ENCODE measurements around the gene DNAAF5. TPM values are rescaled to one million over a fixed set of nuclear protein-coding genes. Genes with fewer than 3 reads are reported as not detected.
A peak's percentile ranks its signal among the peaks of the same experiment; 100 is the strongest.

Gene DNAAF5
- total and polyA plus RNA-seq, 2 of the 4 experiments (the other 2 are of a cell fraction): 12.4 to 32.6 TPM

DNA sequence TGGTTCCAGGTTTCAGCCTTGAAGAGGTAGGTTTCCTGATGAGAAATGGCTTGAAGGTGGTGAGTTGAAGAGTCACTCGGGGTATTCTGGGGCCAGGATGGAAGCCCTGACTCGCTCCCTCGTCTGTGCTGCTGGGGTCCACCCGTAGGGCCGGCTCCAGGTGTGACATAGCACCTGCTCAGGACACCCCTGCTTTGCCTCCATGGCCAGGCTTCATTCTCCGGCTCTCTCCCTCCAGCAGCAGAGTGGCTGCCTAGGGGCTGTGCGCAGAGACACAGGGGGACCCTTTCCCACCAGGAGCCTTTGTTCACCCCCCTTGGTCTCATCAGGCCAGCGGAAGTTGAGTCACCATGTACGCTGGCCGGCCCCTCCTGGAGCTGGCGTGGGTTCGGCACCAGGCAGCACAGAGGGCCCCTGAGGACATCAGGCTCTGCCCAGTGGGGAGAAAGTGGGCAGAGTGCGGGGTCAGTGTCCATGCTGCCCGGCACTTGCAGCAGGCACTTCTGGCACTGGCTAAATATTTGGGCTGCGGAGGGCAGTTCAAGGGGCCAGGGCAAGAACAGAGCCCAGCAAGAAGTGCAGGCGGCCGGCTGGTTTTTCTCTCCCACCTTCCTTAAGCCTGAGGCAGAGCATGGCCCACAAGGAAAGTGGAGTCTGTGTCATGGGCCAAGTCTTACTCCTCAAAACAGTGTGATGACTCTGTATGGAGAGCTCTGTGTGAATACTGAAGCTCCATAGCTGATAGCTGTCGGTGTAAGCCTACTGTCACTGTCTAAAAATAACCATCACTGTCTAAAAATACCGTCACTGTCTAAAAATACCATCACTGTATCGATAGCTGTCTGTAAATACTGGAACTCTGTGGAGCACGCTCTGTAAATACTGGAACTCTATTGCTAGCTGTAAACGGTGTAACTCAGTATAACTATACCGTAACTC is 4.3 kb downstream of the DNAAF5 start:
- H3K36me3 ChIP-seq (ENCODE audit: control insufficient read depth, insufficient read depth, low read length): peaks cover 21% of the 10 kb centered on the region
- TF ChIP-seq, protein P1, sequence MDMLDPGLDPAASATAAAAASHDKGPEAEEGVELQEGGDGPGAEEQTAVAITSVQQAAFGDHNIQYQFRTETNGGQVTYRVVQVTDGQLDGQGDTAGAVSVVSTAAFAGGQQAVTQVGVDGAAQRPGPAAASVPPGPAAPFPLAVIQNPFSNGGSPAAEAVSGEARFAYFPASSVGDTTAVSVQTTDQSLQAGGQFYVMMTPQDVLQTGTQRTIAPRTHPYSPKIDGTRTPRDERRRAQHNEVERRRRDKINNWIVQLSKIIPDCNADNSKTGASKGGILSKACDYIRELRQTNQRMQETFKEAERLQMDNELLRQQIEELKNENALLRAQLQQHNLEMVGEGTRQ (IDR thresholded peaks at IDR 0.05; ENCODE audit: low read depth, low read length): no peak
- no peak for TF ChIP-seq RCOR1 (IDR thresholded peaks at IDR 0.05; ENCODE audit: insufficient replicate concordance, low read length)
- ChIA-PET CTCF (no interaction called here), POLR2A (ENCODE audit: unreplicated experiment) (interaction anchor here (0.6 kb wide), 1 partner anchor 28 kb away, joined by 3 read pairs; no protein-coding TSS in a partner anchor)
- in situ Hi-C loops (cut with MboI; ENCODE audit: low sequenced_read_pairs): no loop called here
- no peak overlapping the region for H3K27ac ChIP-seq (ENCODE audit: insufficient read depth, low read length)
- H3K56ac ChIP-seq (ENCODE audit: extremely low read depth, insufficient read depth, low read length): no peak overlapping the region
- 76% methylated on average over 6 of the region's 23 CpGs; no CpG with 5 or more reads in 1 of the 2 experiments for WGBS, 2 experiments (ENCODE audit: extremely low coverage in 2 of 2, insufficient read length in 1 of 2)
- no peak overlapping the region for H2BK20ac ChIP-seq (ENCODE audit: low read depth, low read length)
- no peak overlapping the region for H4K91ac ChIP-seq (ENCODE audit: insufficient read depth, low read depth, low read length)
- H2BK5ac ChIP-seq (ENCODE audit: low read depth, low read length, poor library complexity, severe bottlenecking): no peak overlapping the region
- no peak overlapping the region for H3K18ac ChIP-seq (ENCODE audit: low read depth, low read length)
- no peak overlapping the region for H4K8ac ChIP-seq (ENCODE audit: low read depth in 2 of 2, low read length in 2 of 2)
- no peak overlapping the region for H2BK120ac ChIP-seq (ENCODE audit: low read depth, low read length)
- peak overlapping the region; percentile 45 for H2AK9ac ChIP-seq (replicated peaks; ENCODE audit: low read depth, low read length, poor library complexity)
- intact Hi-C loops (cut with micrococcal nuclease): no loop called here
- H3K23ac ChIP-seq (ENCODE audit: low read depth, low read length): peak overlapping the region; percentile 47; the same call in 1 of the 2 replicates
- H4K5ac ChIP-seq (ENCODE audit: low read depth, low read length): no peak overlapping the region
- peaks cover 13% of the 10 kb centered on the region for H3K4me1 ChIP-seq (ENCODE audit: control insufficient read depth, insufficient read depth, low read length)
- no peak overlapping the region for H2AFZ ChIP-seq (replicated peaks; ENCODE audit: low read length, poor library complexity)
- H3K4ac ChIP-seq (ENCODE audit: low read depth, low read length): no peak overlapping the region
- ATAC-seq (ENCODE audit: low read depth): no peak
- H3K79me1 ChIP-seq (ENCODE audit: low read depth in 1 of 2, low read length in 2 of 2): peaks cover 29 to 66% of the 10 kb centered on the region in 2 experiments
- H3K9ac ChIP-seq (ENCODE audit: low read depth, low read length): no peak overlapping the region
- no peak overlapping the region for H3K14ac ChIP-seq (replicated peaks; ENCODE audit: low read depth, low read length)
- DNase-seq: peak; percentile 24
- H4K20me1 ChIP-seq (ENCODE audit: insufficient read depth, low read length): peaks cover 7% of the 10 kb centered on the region; the same call in 1 of the 2 replicates
- no peaks in the 10 kb centered on the region for H3K9me1 ChIP-seq (ENCODE audit: insufficient read depth, low read length)
- peaks cover 3% of the 10 kb centered on the region; the same call in 1 of the 2 replicates for H3K9me3 ChIP-seq (ENCODE audit: control insufficient read depth, insufficient read depth, low read length)
- H3K27me3 ChIP-seq (ENCODE audit: control insufficient read depth, insufficient read depth, low read length): no peaks in the 10 kb centered on the region
- no peak overlapping the region for H3K4me2 ChIP-seq (ENCODE audit: low read depth, low read length)
- BruUV-seq (replicated peaks): no TSS peak
- no peak overlapping the region for H2AK5ac ChIP-seq (ENCODE audit: low read depth, low read length)
- H2BK15ac ChIP-seq (ENCODE audit: low read depth, low read length): no peak overlapping the region
- H3K4me3 ChIP-seq (ENCODE audit: insufficient read depth, low read depth, low read length): no peak overlapping the region
- dilution Hi-C loops (cut with HindIII; ENCODE audit: low sequenced_read_pairs, unreplicated experiment): no loop called here
